IMR-90 (cell line): ENCODE results near the gene TNFAIP8. TPM values are rescaled to one million over a fixed set of nuclear protein-coding genes. Genes with fewer than 3 reads are reported as not detected.

Source experiments
- ATAC-seq: fragments of 200-7000 bp; cut with Tn5 transposase; 2 replicates; pipeline ENCODE4 v1.9.1; 2020; ENCODE audit warnings: low read depth, mild to moderate bottlenecking, moderate library complexity
- BruUV-seq: library from RNA; stranded (reverse); fragments of 400-500 nt; replicated peaks from 2 replicates; lab custom pipeline; 2021; lab: Mats Ljungman, UMichigan
- CTCF ChIA-PET: fragments of 300-600 bp; formaldehyde crosslinking; extraction: SDS; loops from one replicate; lab custom pipeline; 2021; ENCODE audit warnings: antibody characterized with exemption; lab: Yijun Ruan, JAX
- POLR2A ChIA-PET: fragments of 300-600 bp; sonication (Branson Sonifier 250); formaldehyde crosslinking; loops from one replicate; lab custom pipeline; 2022; ENCODE audit warnings: antibody characterized with exemption; ENCODE audit not compliant: unreplicated experiment; lab: Charles Lee
- DNase-seq: peaks from one replicate; pipeline ENCODE4 v3.0.0; 2013
- H2AFZ ChIP-seq: replicated peaks from 2 replicates; pipeline ENCODE3; 2013; ENCODE audit warnings: low read length, mild to moderate bottlenecking; ENCODE audit not compliant: poor library complexity
- H2AK5ac ChIP-seq: 2 replicates; pipeline ENCODE4 v1.6.1; 2013; ENCODE audit warnings: low read depth, low read length, inconsistent platforms
- H2AK9ac ChIP-seq: replicated peaks from 2 replicates; pipeline ENCODE3; 2013; ENCODE audit warnings: mild to moderate bottlenecking, low read depth, low read length, moderate library complexity; ENCODE audit not compliant: poor library complexity
- H2BK120ac ChIP-seq: 2 replicates; pipeline ENCODE4 v1.6.1; 2013; ENCODE audit warnings: low read depth, low read length, inconsistent platforms
- H2BK15ac ChIP-seq: 3 replicates; pipeline ENCODE4 v1.6.1; 2013; ENCODE audit warnings: low read depth, low read length, inconsistent platforms
- H2BK20ac ChIP-seq: 2 replicates; pipeline ENCODE4 v1.6.1; 2013; ENCODE audit warnings: low read depth, mild to moderate bottlenecking, inconsistent platforms, low read length, moderate library complexity
- H2BK5ac ChIP-seq: 2 replicates; pipeline ENCODE4 v1.6.1; 2013; ENCODE audit warnings: mild to moderate bottlenecking, low read depth, low read length, inconsistent platforms; ENCODE audit not compliant: poor library complexity, severe bottlenecking
- H3K14ac ChIP-seq: replicated peaks from 2 replicates; pipeline ENCODE4 v1.6.1; 2013; ENCODE audit warnings: low read depth, low read length, inconsistent platforms
- H3K18ac ChIP-seq: 2 replicates; pipeline ENCODE4 v1.6.1; 2013; ENCODE audit warnings: low read depth, low read length, control low read depth
- H3K23ac ChIP-seq: 2 replicates; pipeline ENCODE4 v1.6.1; 2013; ENCODE audit warnings: low read depth, low read length, inconsistent platforms
- H3K27ac ChIP-seq: 2 replicates; pipeline ENCODE4 v1.5.1; 2013; ENCODE audit warnings: mild to moderate bottlenecking, control low read depth, low read length; ENCODE audit not compliant: insufficient read depth
- H3K27me3 ChIP-seq: 2 replicates; pipeline ENCODE4 v1.6.1; 2013; ENCODE audit warnings: low read length; ENCODE audit not compliant: control insufficient read depth, insufficient read depth
- H3K36me3 ChIP-seq: 2 replicates; pipeline ENCODE4 v1.6.1; 2013; ENCODE audit warnings: low read length, mixed read lengths; ENCODE audit not compliant: control insufficient read depth, insufficient read depth
- H3K4ac ChIP-seq: 2 replicates; pipeline ENCODE4 v1.6.1; 2013; ENCODE audit warnings: low read depth, low read length, inconsistent platforms
- H3K4me1 ChIP-seq: 2 replicates; pipeline ENCODE4 v1.6.1; 2013; ENCODE audit warnings: low read length, mixed read lengths; ENCODE audit not compliant: control insufficient read depth, insufficient read depth
- H3K4me2 ChIP-seq: 2 replicates; pipeline ENCODE4 v1.6.1; 2013; ENCODE audit warnings: low read depth, mild to moderate bottlenecking, control low read depth, low read length, moderate library complexity
- H3K4me3 ChIP-seq: 2 replicates; pipeline ENCODE4 v1.5.1; 2013; ENCODE audit warnings: low read depth, mild to moderate bottlenecking, control low read depth, low read length, moderate library complexity; ENCODE audit not compliant: insufficient read depth
- H3K56ac ChIP-seq: 2 replicates; pipeline ENCODE4 v1.6.1; 2013; ENCODE audit warnings: low read length, inconsistent platforms; ENCODE audit not compliant: insufficient read depth; ENCODE audit errors: extremely low read depth
- H3K79me1 ChIP-seq, 2 experiments: 2 replicates each; pipeline ENCODE4 v1.6.1; 2013; ENCODE audit warnings: low read length in 2 of 2, inconsistent platforms in 1 of 2, low read depth in 1 of 2
- H3K9ac ChIP-seq: 2 replicates; pipeline ENCODE4 v1.6.1; 2013; ENCODE audit warnings: low read depth, low read length, control low read depth
- H3K9me1 ChIP-seq: 2 replicates; pipeline ENCODE4 v1.6.1; 2013; ENCODE audit warnings: low read length, inconsistent platforms; ENCODE audit not compliant: insufficient read depth
- H3K9me3 ChIP-seq: 2 replicates; pipeline ENCODE4 v1.6.1; 2013; ENCODE audit warnings: low read length; ENCODE audit not compliant: control insufficient read depth, insufficient read depth
- H4K20me1 ChIP-seq: 2 replicates; pipeline ENCODE4 v1.6.1; 2013; ENCODE audit warnings: low read length, inconsistent platforms; ENCODE audit not compliant: insufficient read depth
- H4K5ac ChIP-seq: 2 replicates; pipeline ENCODE4 v1.6.1; 2013; ENCODE audit warnings: mild to moderate bottlenecking, low read depth, low read length, control low read depth
- H4K8ac ChIP-seq, 2 experiments: 2 replicates each; pipeline ENCODE4 v1.6.1; 2013; ENCODE audit warnings: low read depth in 2 of 2, low read length in 2 of 2, control low read depth in 1 of 2, inconsistent platforms in 1 of 2
- H4K91ac ChIP-seq: 2 replicates; pipeline ENCODE4 v1.6.1; 2013; ENCODE audit warnings: low read depth, low read length, inconsistent platforms; ENCODE audit not compliant: insufficient read depth
- CEBPB ChIP-seq: IDR thresholded peaks from 2 replicates; pipeline ENCODE4 v1.6.1; 2012; ENCODE audit warnings: low read depth, low read length, improper control_type of control experiment
- FOS ChIP-seq: fragments of 150-350 bp; IDR thresholded peaks from 2 replicates; pipeline ENCODE4 v1.6.1; 2016; ENCODE audit warnings: low read depth, low read length
- WGBS, 2 experiments: methylation state at CpG; one replicate each; pipeline versions ENCODE4 v1.1.5 to v1.1.7; 2013; ENCODE audit warnings: missing lambda C conversion rate in 2 of 2; ENCODE audit not compliant: insufficient read length in 1 of 2; ENCODE audit errors: extremely low coverage in 2 of 2; 5-methylcytosine and 5-hydroxymethylcytosine counted together
- dilution Hi-C: fragments of 300-500 bp; cut with HindIII; formaldehyde crosslinking; loops from one replicate; pipeline ENCODE4 v1.14.3; 2018; ENCODE audit warnings: low sequenced_read_pairs; ENCODE audit not compliant: unreplicated experiment
- in situ Hi-C: fragments of 300-500 bp; cut with MboI; formaldehyde crosslinking; loops from 3 replicates; pipeline ENCODE4 v1.14.3; 2019; ENCODE audit warnings: low sequenced_read_pairs, inconsistent platforms, mixed read lengths
- intact Hi-C: fragments of 100-400 bp; cut with micrococcal nuclease; formaldehyde crosslinking; loops from 2 replicates; pipeline ENCODE4 v1.10.0; 2022
- polyA plus RNA-seq, 3 experiments: library from polyadenylated mRNA; depleted of rRNA; stranded (reverse); fragments of >200 nt; gene quantifications; 2 replicates each; pipeline ENCODE4 v1.2.3, GENCODE V29; 2012; ENCODE audit warnings: low replicate concordance in 1 of 3
- total RNA-seq: library from RNA; depleted of rRNA; stranded (reverse); fragments of >200 nt; gene quantifications from 2 replicates; pipeline ENCODE4 v1.2.3, GENCODE V29; 2012

Gene TNFAIP8
- total and polyA plus RNA-seq, 2 of the 4 experiments (the other 2 are of a cell fraction) = 20.3 to 29.9 TPM

GRCh38 chr5:119417891-119418605 lies 62.2 kb downstream of the TNFAIP8 start:
- no peak overlapping the region for H2BK15ac ChIP-seq
- 53% methylated on average over 2 of the region's 5 CpGs; no CpG with 5 or more reads in 1 of the 2 experiments for WGBS, 2 experiments
- DNase-seq = peak; percentile 76

More at GRCh38 chr5:119417891-119418605, 62.2 kb downstream of the TNFAIP8 start:
- H4K20me1 ChIP-seq = no peaks in the 10 kb centered on the region
- H3K36me3 ChIP-seq = no peaks in the 10 kb centered on the region
- H4K91ac ChIP-seq = no peak overlapping the region
- H3K4ac ChIP-seq = no peak overlapping the region
- H3K14ac ChIP-seq = no peak overlapping the region
- H3K18ac ChIP-seq = no peak overlapping the region
- no peaks in the 10 kb centered on the region; the same call in 1 of the 2 replicates for H3K27me3 ChIP-seq
- intact Hi-C loops (no loop called here), dilution Hi-C loops (no loop called here), in situ Hi-C loops (loop anchor here (10.0 kb wide), 1 partner anchor 393 kb away; no protein-coding TSS in a partner anchor)
- no TSS peak for BruUV-seq
- TF ChIP-seq FOS = no peak
- peak; percentile 91 for TF ChIP-seq CEBPB
- no peak overlapping the region for H3K9ac ChIP-seq
- H3K23ac ChIP-seq = no peak overlapping the region
- no peak overlapping the region for H2BK20ac ChIP-seq
- H2AK9ac ChIP-seq = no peak overlapping the region
- no peaks in the 10 kb centered on the region for H3K4me1 ChIP-seq
- no peaks in the 10 kb centered on the region for H3K9me1 ChIP-seq
- no peak overlapping the region for H4K8ac ChIP-seq
- no peak overlapping the region for H4K5ac ChIP-seq
- H3K56ac ChIP-seq = no peak overlapping the region
- ATAC-seq = peak; percentile 83
- H3K9me3 ChIP-seq = no peaks in the 10 kb centered on the region
- no peak overlapping the region for H2BK5ac ChIP-seq
- no peak overlapping the region for H3K27ac ChIP-seq
- no peak overlapping the region for H3K4me3 ChIP-seq
- POLR2A ChIA-PET = no interaction called here
- no peak overlapping the region for H2AFZ ChIP-seq
- H2AK5ac ChIP-seq = no peak overlapping the region
- H3K79me1 ChIP-seq = no peaks in the 10 kb centered on the region
- no peak overlapping the region for H3K4me2 ChIP-seq
- no peak overlapping the region for H2BK120ac ChIP-seq
- CTCF ChIA-PET = interaction anchor here (0.6 to 1.0 kb wide), 2 partner anchors 347 to 430 kb away, joined by 3 to 4 read pairs; partner anchors contain the start of gene DTWD2
